ENCODE measurements around the gene TRUB1.

The TRUB1 gene

GRCh38 chr10:115023715-115024114, 85.7 kb downstream of the TRUB1 start:
- TF ChIP-seq MYC (IDR thresholded peaks at IDR 0.05; ENCODE audit: low read depth, low read length): no peak
- TF ChIP-seq, protein P1, sequence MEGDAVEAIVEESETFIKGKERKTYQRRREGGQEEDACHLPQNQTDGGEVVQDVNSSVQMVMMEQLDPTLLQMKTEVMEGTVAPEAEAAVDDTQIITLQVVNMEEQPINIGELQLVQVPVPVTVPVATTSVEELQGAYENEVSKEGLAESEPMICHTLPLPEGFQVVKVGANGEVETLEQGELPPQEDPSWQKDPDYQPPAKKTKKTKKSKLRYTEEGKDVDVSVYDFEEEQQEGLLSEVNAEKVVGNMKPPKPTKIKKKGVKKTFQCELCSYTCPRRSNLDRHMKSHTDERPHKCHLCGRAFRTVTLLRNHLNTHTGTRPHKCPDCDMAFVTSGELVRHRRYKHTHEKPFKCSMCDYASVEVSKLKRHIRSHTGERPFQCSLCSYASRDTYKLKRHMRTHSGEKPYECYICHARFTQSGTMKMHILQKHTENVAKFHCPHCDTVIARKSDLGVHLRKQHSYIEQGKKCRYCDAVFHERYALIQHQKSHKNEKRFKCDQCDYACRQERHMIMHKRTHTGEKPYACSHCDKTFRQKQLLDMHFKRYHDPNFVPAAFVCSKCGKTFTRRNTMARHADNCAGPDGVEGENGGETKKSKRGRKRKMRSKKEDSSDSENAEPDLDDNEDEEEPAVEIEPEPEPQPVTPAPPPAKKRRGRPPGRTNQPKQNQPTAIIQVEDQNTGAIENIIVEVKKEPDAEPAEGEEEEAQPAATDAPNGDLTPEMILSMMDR (IDR thresholded peaks at IDR 0.05; ENCODE audit: low read depth, low read length): no peak
- TF ChIP-seq POLR2A (IDR thresholded peaks at IDR 0.05; ENCODE audit: extremely low read depth, insufficient read length): no peak
- TF ChIP-seq, protein P2, sequence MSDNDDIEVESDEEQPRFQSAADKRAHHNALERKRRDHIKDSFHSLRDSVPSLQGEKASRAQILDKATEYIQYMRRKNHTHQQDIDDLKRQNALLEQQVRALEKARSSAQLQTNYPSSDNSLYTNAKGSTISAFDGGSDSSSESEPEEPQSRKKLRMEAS (IDR thresholded peaks at IDR 0.05; ENCODE audit: low read depth, low read length): no peak
- no peak overlapping the region for H3K4me3 ChIP-seq (ENCODE audit: low read depth, low read length)
- DNase-seq (ENCODE audit: low read depth): no peak

DNA sequence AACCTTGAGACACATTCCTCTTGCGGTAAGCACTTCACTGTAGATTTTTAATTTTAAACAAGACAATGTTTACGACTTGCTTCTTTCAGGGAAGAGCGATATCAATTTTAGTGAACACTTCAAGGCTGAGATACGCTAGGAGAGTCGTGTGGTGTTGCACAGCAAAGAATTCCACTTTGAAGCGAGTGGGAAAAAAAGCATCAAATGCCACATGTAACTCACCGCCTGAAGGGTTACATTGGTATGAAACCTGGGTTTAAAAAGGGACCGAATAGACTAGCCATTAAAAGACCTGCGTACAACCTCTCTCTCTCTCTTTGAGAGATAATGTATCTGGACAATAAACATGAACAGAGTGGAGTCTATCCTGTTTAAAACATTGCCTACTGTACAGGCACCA, 86.4 kb downstream of the TRUB1 start:
- no peak overlapping the region for H3K4me3 ChIP-seq (ENCODE audit: low read depth, low read length)
- TF ChIP-seq POLR2A (IDR thresholded peaks at IDR 0.05; ENCODE audit: extremely low read depth, insufficient read length): no peak
- no peak for DNase-seq (ENCODE audit: low read depth)

DNA sequence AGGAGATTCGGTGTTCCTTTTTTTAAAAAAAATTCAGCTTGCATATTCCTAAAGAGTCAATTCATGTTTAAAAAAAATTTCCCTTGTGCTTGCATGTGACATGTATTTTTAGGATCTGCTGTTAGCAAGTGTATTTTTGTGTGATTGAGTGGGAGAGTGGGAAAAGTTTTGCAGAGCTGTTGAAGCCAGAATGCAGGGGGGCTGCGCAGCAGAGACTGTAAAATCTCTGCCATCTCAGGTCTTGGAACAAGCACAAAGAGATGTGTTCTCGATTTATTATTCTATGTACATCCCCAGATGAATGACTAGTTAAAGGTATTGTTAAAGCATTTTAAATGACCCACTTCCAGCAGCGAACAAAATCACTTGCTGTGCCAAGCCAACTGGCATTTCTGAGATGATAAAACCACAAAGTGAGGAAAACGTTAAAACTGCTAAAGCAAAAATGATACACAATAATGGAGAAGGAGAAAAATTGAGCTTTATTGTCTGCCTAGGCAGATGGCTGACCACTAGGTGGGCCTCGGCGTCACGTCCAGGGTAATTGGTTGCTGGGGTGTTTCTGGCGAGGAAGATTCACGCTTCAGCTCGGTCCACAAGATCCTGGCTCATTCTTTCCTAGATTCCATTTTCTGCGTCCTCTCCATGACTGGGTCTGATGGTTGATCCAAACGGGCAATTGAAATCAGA, 88.2 kb downstream of the TRUB1 start:
- DNase-seq (ENCODE audit: low read depth): no peak
- no peak overlapping the region for H3K4me3 ChIP-seq (ENCODE audit: low read depth, low read length)
- TF ChIP-seq MYC (IDR thresholded peaks at IDR 0.05; ENCODE audit: low read depth, low read length) (no peak), POLR2A (IDR thresholded peaks at IDR 0.05; ENCODE audit: extremely low read depth, insufficient read length) (no peak)
- TF ChIP-seq, protein P1 (IDR thresholded peaks at IDR 0.05; ENCODE audit: low read depth, low read length): no peak
- TF ChIP-seq, protein P2 (IDR thresholded peaks at IDR 0.05; ENCODE audit: low read depth, low read length): no peak

GRCh38 chr10:115026746-115027140, 88.7 kb downstream of the TRUB1 start:
- TF ChIP-seq, protein P2 (IDR thresholded peaks at IDR 0.05; ENCODE audit: low read depth, low read length): no peak
- TF ChIP-seq MYC (IDR thresholded peaks at IDR 0.05; ENCODE audit: low read depth, low read length) (no peak), POLR2A (IDR thresholded peaks at IDR 0.05; ENCODE audit: extremely low read depth, insufficient read length) (no peak)
- TF ChIP-seq, protein P1 (IDR thresholded peaks at IDR 0.05; ENCODE audit: low read depth, low read length): no peak
- no peak overlapping the region for H3K4me3 ChIP-seq (ENCODE audit: low read depth, low read length)
- DNase-seq (ENCODE audit: low read depth): no peak

Measured in NB4 (cell line).